Smooth muscle cell of the brain vasculature (primary cell): ENCODE results near the gene PRKAB2.
"Not testable (repeated sequence)": the region's sequence is repeated elsewhere in the genome, so short reads cannot be mapped to it uniquely, and the experiment has no call there.

Experiments
- DNase-seq: peaks from one replicate; pipeline ENCODE4 v3.0.0-alpha.2; 2012; ENCODE audit warnings: low read depth, low spot score

PRKAB2 gene, protein sequence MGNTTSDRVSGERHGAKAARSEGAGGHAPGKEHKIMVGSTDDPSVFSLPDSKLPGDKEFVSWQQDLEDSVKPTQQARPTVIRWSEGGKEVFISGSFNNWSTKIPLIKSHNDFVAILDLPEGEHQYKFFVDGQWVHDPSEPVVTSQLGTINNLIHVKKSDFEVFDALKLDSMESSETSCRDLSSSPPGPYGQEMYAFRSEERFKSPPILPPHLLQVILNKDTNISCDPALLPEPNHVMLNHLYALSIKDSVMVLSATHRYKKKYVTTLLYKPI

DNA sequence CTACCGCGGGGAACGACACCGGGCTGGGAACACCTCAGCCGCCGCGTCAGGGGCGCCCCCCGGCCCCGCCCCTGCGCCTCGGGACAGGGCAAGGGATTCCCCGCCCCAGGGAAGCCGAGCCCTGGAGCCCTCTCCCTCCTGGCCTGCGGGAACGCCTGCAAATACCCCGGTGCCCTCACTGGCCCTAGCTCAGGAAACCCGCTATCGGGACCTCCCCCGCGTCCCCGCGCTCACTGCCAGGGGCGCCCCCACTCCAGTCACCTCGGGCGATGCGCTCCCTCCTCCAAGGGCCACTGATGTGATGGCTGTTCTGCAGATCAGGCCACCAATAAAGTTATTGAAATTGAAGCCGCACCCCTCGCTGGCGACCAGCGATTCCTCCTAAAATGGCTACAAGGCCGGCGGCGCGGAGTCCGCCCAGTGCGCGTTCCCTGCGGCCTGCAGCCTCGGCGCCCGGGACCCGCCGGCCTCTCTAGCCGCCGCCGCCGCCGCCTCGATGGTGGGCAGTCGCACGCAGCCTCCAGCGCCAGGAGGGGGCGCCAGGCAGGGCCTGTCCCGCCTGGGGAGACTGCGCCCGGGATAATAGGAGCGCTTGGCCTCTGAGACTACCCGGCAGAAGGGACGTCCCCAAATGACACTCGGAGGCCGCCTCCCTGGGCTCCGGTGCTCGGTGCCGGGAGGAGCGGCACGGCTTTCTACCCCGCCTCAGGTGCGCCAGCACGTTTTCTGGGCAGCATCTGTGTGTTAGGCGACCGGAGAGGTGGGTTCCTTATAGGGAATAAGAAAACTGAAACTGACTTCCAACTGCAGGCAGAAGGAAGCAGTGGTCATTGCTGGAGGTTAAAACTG, at the start of gene PRKAB2:
Gene PRKAB2, minus strand, starts transcription at position 303 of the 849 bp plus-strand sequence. CDS start 326 bp downstream, outside the sequence.
- peak; percentile 90 for DNase-seq

DNA sequence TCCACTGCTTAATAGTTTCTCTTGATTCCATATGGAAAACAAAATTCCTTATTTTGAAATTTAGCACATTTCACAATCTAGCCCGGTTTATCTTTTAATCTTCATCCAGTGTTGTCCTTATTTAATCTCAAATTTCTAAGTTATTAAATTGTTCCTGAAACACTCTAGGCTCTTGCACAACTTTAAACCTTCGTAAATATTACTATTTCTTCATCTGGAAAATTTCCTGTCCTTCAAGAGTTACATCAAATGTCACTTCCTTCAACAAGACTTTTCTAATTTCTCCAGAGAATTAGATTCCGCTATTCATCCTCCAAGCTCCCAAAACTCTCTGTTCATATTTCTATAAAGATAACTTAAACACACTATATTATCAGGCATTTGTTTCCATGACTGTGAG, 46.3 kb upstream of the PRKAB2 start:
- no peak for DNase-seq

DNA sequence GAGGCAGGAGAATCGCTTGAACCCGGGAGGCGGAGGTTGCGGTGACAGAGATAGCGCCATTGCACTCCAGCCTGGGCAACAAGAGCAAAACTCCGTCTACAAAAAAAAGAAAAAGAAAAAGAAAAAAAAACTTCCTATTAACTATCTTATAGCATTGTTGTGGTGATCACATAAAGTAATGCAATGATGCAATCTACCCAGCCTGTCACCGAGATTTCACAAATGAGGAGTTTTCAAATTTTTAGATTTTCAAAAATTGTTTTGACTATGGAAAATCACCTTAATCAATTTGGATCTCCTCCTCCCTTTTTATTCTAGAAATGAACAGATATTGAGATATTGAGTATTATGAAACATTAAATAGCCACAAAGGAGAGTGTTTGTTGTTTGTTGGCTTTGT, 44.9 kb upstream of the PRKAB2 start:
- DNase-seq, result no peak

DNA sequence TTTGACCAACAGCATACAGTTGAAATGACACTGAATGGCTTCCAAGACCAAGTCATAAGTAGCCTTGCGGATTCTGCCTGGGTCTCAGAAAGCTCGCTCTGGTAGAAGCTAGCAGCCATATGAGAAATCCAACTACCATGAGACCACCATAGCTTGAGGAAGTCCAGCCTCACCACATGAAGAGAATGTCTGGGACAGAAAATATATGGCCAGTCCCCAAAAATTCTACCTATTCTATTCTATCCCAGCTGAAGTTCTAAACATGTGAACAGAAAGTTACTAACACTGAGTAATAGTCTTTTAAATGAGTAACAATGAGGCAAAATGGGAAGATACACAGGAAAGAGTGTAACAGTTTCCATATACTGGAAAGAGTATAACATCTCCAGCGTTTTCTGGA, 43.9 kb upstream of the PRKAB2 start:
- no peak for DNase-seq

DNA sequence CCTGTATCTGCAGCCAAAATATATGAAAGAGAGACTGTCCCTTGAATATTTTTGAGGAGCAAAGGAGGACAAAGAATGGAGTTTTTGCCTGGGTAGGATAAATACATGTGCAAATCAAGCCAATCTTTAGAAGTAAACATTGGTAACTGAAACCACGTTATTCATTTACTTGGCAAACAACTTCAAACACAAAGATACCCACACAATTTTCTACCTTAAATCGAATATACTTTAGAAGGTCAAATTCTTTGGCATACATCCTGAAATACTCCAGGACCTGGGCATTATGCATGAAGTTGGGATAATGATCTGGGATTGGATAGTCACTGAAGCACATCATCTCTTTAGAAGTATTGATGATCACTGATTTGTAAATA, 43.3 kb upstream of the PRKAB2 start:
- DNase-seq, result no peak

DNA sequence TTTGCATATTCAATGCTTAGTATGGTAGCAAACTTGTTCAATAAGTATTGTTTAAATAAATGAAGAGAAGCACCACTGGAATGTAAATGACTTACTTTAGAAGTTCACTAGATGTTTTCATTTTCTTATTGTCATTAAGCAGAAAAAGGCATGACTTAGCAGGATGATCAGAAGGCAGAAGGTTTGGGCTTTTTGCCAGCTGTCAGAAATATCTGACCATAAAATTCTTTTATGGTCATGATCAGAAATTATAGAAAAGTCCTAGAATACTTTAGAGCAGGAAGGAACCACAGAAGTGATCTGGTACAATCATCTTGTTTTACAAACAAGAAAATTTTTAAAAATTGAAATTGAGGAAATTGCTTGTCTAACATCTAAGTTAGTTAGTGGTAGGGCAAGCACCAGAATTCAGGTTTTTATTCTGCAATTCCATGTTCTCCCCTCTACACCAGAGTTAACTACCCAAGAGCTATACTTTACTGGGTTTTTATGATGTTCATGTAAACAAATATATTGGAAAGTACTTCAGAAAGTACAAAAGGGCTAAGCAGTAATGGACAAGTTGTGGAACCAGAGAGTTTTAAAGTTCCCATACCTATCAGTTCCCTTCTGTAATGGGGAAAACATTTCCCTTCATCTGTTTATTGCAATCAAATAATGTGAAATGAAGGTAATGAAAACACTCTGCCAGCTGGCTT, 42.7 kb upstream of the PRKAB2 start:
- no peak for DNase-seq

DNA sequence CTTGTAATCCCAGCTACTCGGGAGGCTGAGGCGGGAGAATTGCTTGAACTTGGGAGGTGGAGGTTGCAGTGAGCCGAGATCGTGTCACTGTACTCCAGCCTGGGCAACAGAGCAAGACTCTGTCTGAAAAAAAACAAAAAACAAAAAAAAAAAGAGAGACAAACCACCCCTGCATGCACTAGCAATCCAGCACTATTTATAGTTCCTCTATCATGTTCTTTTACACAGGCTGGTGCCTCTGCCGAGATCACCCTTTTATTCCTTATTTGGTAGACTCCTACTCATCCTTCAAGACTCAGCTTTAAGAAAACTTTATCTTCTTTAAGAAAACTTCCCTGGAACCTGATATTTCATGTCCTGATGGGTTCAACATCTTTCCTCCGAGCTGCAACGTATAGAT, 42.1 kb upstream of the PRKAB2 start:
- no peak for DNase-seq

DNA sequence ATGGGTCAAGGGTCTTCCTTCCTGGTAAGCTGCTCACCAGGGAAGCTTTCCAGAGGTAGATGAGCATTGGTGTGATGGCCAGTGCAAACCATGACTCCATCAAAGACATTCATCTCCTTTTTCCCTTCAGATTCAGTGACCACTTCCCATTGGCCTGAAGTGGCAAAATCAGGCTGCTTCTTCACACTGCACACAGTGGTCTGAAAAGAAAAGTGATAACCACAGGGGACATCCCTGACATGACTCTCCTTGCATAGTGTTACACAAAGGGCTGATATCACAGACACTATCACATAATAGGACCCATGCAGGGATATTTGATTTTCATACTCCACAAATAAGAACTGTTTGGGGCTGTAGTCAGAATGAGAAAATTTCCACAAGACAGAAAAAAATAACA, 41.0 kb upstream of the PRKAB2 start:
- DNase-seq, result no peak

DNA sequence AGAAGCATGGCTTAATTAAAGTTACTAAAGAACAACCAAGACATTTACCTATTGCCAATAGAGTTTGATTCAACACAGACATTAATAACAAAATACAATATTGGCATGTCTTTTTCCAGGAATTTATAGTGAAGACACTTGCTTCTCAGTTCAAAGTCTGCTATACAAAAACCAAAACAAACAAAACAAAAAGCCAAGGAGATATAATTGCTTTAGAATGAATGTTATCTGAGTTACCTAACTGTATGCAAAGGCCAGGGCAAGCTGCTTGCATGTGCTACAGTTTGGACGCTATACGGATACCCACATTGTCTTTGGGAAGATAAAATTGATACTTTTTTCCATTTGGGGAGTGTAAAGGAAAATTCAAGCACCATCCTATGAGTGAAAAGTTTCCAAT, 39.3 kb upstream of the PRKAB2 start:
- no peak for DNase-seq

DNA sequence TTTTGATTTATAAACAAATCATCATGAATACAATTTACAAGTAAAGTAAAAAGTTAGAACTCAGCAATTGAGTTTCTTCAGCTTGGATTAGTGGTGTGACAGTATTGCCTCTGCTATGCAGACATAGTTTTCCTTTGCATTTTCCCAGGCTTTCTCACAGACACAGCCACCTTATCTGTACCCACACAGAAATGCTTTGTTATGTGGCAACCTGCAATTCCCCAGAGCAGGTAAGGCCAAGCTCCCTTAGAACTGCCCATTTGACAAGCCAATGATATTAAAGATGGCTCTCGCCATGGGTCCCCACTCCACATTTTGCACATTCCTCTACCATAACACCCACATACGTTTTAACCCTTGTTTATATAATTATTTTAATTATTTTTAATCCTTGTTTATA, 38.7 kb upstream of the PRKAB2 start:
- DNase-seq, result no peak

DNA sequence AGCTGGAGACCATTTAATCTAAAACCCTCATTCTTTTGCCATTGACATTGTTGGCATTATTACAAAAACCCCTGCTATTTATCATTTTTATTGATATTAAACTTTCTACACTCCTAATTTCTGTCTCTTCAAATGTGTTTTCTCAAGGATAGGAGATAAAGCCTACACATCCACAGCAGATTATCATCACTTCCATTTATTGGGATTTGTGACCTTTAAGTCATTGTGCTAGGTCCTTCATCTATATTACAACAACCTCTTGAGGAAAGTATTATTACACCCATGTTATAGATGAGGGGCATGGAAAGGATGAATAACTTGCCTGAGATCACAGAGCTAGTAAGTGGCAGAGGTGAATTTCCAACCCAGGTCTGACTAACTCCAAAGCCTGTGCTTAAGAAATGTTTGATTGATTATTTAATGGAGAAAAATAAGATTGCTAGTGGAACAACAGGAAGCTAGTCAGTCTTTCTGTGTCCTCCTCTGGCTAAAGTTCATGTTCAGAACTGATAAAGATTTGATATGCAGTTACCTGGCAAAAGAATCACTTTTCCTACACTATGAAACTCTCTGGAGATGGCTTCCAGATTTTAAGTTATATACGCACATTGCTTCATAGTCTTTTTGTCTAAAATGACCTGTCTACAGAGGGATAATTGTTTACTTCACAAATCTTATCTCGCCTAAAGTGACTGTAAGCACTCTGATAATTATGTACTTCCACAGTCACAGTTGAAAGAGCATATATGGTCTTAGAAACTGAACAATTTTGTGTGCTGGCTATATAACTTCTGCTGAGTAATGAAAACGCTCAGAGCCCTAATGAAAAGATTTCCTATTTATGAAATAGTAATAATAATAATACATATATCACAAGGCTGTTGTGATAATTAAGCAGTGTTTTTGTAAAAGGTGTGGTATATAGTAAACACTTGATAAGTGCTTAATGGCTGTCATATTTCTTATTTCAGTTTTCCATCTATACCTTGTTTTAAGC, 37.9 kb upstream of the PRKAB2 start:
- DNase-seq, result no peak

DNA sequence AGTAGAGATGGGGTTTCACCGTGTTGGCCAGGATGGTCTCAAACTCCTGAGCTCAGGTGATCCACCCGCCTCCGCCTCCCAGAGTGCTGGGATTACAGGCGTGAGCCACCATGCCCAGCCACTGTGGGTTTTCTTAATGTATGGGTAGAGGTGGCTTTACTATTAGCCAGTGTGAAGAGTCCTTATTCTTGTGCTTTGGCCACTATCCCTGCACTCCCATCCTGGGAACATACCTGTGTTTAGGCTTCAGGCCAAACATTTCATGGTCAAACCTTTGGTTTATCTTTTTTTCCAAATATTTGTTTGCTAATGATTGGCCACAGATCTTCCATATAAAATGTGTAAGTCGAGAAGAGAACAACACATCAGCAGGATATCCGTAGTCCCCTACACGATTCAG, 36.3 kb upstream of the PRKAB2 start:
- no peak for DNase-seq

DNA sequence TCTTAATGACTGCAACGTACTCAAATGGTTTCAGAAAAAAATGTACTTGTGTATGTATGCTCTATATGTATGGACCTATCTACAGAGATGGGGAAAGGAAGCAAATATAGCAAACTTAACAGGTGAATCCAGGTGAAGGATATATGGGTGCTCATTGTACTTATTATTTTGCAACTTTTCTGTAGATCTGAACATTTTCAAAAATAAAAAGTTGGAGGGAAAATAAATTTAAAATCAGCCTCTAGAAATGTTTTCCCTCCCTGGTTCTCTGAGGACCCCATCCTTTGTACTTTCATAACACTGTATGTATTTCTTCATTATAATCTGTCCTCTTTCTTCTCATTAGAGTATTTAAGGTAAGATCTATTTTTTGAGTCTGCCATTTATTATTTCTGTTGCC, 34.9 kb upstream of the PRKAB2 start:
- DNase-seq, result no peak

DNA sequence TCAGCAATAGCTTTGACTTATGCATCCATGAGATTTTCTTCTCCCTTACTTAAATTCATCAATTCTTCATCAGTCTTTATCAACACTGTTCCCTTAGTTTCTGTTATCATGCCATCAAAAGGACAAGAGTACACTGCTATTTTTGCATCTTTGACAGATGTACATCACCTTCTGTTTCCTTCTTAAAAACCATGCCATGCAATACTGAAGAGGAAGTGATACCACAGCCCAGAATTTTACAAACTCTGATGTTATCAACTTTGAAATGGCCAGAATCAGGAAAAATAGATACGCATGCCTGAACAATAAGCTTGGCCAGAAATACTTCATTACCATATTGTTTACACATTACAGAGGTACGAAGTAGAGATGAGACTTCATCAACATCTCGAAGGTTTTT, 31.8 kb upstream of the PRKAB2 start:
- no peak for DNase-seq

DNA sequence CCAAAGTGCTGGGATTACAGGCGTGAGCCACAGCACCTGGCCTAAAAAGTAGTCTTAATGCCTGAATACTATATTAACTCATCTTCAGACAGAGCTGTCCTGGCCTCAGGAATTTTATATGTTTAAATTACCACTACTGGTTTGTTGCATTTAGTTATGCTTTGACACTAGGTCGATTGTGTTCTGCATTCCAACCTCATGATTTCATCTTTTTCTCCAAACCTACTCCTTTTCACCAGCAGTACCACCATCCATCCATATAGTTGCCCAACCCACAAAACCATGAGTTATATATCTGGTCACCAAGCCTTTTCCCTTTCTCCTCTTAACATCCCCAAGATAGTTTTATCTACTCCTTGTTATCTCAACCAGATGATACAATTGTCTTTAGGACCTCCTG, 30.3 kb upstream of the PRKAB2 start:
- DNase-seq, result no peak

DNA sequence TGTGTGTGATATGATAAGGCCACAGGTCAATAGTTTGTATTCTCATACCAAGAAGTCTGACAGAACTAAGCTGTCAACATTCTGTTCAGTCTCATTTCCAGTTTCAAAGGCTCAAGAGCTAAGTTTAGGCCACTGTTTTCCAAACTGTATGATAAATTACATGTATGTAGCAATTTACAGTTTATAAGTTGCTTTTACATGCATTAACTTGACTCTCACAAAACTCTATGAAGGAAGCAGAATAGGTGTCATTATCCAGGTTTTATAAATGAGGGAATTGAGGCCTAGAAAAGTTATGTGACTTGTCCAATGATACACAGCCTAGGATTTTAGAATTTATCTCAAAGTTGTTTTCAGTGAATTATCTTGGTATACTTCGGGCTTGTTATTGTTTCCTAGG, 29.5 kb upstream of the PRKAB2 start:
- DNase-seq, result no peak

DNA sequence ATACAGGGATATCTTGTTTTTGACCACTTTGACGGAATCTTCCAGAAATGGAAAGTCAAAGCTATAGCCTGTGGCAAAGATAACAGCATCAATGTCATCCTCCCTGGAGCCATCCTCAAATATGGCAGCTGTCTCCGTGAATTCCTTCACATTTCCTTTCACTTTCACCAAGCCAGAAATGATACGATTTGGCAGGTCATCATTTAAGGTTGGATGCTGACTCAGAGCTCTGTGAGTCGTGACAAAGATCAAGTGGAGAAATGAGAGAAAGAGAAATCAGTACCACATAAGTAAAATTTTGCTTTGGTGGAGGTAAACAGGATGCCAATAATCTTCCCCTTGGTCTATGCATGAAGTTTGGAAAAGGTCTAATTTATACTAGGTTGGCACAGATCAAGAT, 29.0 kb upstream of the PRKAB2 start:
- no peak for DNase-seq

DNA sequence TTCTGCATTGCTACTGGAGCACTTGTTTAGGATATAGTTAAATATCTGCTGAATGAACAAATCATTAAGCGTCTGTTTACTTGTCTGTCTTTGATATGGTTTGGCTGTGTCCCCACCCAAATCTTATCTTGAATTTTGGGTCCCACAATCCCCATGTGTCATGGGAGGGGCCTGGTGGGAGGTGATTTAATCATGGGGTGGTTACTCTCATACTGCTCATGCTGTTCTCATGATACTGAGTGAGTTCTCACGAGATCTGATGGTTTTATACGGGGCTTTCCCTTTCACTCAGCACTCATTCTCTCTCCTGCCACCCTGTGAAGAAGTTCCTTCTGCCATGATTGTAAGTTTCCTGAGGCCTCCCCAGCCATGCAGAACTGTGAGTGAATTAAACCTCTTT, 25.1 kb upstream of the PRKAB2 start:
- not testable (repeated sequence) for DNase-seq

DNA sequence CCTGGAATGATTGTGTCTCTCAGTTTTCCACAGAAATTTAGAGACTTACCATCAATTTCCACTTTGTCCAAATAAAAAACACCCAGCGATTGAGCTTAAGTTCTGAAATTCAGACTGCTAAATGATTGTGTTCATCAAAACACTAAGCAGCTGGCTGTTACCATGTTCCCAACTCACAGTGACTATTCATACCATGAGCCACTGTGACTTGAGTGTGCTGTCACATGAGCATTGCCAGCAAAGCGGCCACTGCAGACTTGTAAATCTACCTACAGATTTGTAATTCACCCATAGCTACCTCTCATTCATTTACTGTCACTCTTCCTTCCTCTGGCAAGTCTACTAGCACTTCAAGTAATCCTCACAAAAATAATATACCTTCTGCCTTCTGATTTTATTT, 17.2 kb upstream of the PRKAB2 start:
- no peak for DNase-seq

DNA sequence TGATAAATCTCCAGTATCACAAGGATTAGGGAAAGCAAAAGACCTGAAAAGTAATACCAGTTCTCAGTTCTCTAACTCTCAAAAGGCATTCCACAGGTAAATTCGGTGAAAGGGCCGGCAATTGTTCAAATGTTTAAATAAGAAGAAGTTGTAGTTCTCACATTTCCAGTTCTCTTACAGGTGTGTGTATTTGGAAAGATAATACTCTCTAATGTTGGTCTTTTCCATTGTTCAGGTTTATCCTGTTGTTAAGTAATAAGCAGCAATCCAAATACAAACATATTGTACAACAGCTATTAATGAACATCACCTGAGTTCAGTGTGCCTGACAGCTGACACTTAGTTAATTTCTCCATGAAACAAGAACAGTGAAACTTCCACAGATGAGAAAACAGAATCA, 13.2 kb upstream of the PRKAB2 start:
- no peak for DNase-seq

DNA sequence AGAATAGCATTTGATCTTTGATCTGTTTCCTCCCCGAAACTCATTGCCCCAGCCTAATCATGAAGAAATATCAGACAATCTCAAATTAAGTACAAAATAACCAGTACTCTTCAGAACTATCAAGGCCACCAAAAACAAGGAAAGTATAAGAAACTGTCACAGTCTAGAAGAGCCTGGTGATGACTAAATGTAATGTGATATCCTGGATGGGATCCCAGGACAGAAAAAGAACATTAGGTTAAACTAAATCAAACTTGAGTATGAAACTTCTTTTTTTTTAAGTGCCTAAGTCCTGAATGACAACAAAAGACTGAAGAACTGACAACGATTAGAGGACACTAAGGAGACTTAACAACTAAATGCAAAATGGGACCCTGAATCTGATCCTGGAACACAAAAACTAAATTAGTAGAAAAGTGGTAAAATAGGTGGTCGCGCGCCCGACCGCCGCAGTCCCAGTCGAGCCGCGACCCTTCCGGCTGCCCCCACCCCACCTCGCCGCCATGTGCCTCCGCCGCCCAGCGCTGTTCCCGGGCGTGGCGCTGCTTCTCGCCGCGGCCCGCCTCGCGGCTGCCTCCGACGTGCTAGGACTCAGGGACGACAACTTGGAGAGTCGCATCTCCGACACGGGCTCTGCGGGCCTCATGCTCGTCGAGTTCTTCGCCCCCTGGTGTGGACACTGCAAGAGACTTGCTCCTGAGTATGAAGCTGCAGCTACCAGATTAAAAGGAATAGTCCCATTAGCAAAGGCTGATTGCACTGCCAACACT, 5.5 kb upstream of the PRKAB2 start:
- DNase-seq, result no peak
